ENCODE results near the gene C2CD2. TPM values are rescaled to one million over a fixed set of nuclear protein-coding genes. Genes with fewer than 3 reads are reported as not detected.

The C2CD2 gene
- total RNA-seq, 1 donor from 2014 or later: 24.8 TPM

DNA sequence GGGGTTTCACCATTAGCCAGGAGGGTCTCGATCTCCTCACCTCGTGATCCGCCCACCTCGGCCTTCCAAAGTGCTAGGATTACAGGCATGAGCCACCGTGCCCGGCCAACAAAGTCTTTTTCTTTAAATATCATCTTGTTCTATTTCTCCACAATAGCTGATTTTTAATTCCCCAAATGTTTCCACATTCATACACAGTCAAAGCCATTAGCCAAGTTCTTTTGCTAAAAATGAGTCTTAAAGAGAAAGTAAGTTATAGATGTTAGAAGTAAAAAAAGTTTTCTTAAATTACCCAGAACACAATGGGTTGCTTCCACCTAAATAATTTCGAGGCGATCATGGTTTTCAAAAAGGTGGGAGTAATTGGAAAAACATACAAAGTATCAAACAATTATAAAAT is 30.6 kb downstream of the C2CD2 start:
- Mint-ChIP-seq H3K9me3 (ENCODE audit: low read depth) (no peaks in the 10 kb centered on the region), H3K27me3 (no peaks in the 10 kb centered on the region), H3K4me3 (ENCODE audit: low read depth) (no peak overlapping the region), H3K36me3 (ENCODE audit: insufficient read depth) (peaks cover 1% of the 10 kb centered on the region), H3K27ac (no peak overlapping the region), H3K4me1 (ENCODE audit: low read depth) (peaks cover 23% of the 10 kb centered on the region)
- DNase-seq (ENCODE audit: low spot score, unreplicated experiment): no peak
- TF ChIP-seq, protein P1, sequence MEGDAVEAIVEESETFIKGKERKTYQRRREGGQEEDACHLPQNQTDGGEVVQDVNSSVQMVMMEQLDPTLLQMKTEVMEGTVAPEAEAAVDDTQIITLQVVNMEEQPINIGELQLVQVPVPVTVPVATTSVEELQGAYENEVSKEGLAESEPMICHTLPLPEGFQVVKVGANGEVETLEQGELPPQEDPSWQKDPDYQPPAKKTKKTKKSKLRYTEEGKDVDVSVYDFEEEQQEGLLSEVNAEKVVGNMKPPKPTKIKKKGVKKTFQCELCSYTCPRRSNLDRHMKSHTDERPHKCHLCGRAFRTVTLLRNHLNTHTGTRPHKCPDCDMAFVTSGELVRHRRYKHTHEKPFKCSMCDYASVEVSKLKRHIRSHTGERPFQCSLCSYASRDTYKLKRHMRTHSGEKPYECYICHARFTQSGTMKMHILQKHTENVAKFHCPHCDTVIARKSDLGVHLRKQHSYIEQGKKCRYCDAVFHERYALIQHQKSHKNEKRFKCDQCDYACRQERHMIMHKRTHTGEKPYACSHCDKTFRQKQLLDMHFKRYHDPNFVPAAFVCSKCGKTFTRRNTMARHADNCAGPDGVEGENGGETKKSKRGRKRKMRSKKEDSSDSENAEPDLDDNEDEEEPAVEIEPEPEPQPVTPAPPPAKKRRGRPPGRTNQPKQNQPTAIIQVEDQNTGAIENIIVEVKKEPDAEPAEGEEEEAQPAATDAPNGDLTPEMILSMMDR (IDR thresholded peaks at IDR 0.05; ENCODE audit: unreplicated experiment): no peak

GRCh38 chr21:41921021-41921420 is 32.8 kb downstream of the C2CD2 start:
- Mint-ChIP-seq H3K4me3 (ENCODE audit: low read depth) (no peak overlapping the region), H3K9me3 (ENCODE audit: low read depth) (no peaks in the 10 kb centered on the region), H3K36me3 (ENCODE audit: insufficient read depth) (peaks cover 6% of the 10 kb centered on the region), H3K27ac (no peak overlapping the region), H3K4me1 (ENCODE audit: low read depth) (peaks cover 11% of the 10 kb centered on the region), H3K27me3 (no peaks in the 10 kb centered on the region)
- DNase-seq (ENCODE audit: low spot score, unreplicated experiment): no peak
- TF ChIP-seq, protein P1 (IDR thresholded peaks at IDR 0.05; ENCODE audit: unreplicated experiment): no peak

GRCh38 chr21:41920476-41920875 is 33.3 kb downstream of the C2CD2 start:
- no peak overlapping the region for H3K27ac Mint-ChIP-seq
- TF ChIP-seq, protein P1 (IDR thresholded peaks at IDR 0.05; ENCODE audit: unreplicated experiment): no peak
- no peak for DNase-seq (ENCODE audit: low spot score, unreplicated experiment)
- H3K4me3 Mint-ChIP-seq (ENCODE audit: low read depth): no peak overlapping the region
- no peaks in the 10 kb centered on the region for H3K27me3 Mint-ChIP-seq
- peaks cover 6% of the 10 kb centered on the region for H3K4me1 Mint-ChIP-seq (ENCODE audit: low read depth)
- peaks cover 10% of the 10 kb centered on the region for H3K36me3 Mint-ChIP-seq (ENCODE audit: insufficient read depth)
- no peaks in the 10 kb centered on the region for H3K9me3 Mint-ChIP-seq (ENCODE audit: low read depth)

GRCh38 chr21:41919666-41920398 is 34.0 kb downstream of the C2CD2 start:
- Mint-ChIP-seq H3K36me3 (ENCODE audit: insufficient read depth) (peaks cover 13% of the 10 kb centered on the region), H3K4me1 (ENCODE audit: low read depth) (peaks cover 4% of the 10 kb centered on the region), H3K4me3 (ENCODE audit: low read depth) (no peak overlapping the region), H3K9me3 (ENCODE audit: low read depth) (no peaks in the 10 kb centered on the region), H3K27ac (no peak overlapping the region), H3K27me3 (no peaks in the 10 kb centered on the region)
- TF ChIP-seq, protein P1 (IDR thresholded peaks at IDR 0.05; ENCODE audit: unreplicated experiment): no peak
- DNase-seq (ENCODE audit: low spot score, unreplicated experiment): no peak

- Mint-ChIP-seq H3K27me3 (no peaks in the 10 kb centered on the region), H3K9me3 (ENCODE audit: low read depth) (no peaks in the 10 kb centered on the region), H3K4me1 (ENCODE audit: low read depth) (no peaks in the 10 kb centered on the region), H3K27ac (no peak overlapping the region), H3K4me3 (ENCODE audit: low read depth) (no peak overlapping the region), H3K36me3 (ENCODE audit: insufficient read depth) (peaks cover 13% of the 10 kb centered on the region)
- TF ChIP-seq, protein P1 (IDR thresholded peaks at IDR 0.05; ENCODE audit: unreplicated experiment): no peak
- DNase-seq (ENCODE audit: low spot score, unreplicated experiment): no peak
Observed at GRCh38 chr21:41918561-41919358, 35.1 kb downstream of the C2CD2 start.
